ENCODE results near the gene TMIGD1.
A peak's percentile ranks its signal among the peaks of the same experiment; 100 is the strongest.

DNA sequence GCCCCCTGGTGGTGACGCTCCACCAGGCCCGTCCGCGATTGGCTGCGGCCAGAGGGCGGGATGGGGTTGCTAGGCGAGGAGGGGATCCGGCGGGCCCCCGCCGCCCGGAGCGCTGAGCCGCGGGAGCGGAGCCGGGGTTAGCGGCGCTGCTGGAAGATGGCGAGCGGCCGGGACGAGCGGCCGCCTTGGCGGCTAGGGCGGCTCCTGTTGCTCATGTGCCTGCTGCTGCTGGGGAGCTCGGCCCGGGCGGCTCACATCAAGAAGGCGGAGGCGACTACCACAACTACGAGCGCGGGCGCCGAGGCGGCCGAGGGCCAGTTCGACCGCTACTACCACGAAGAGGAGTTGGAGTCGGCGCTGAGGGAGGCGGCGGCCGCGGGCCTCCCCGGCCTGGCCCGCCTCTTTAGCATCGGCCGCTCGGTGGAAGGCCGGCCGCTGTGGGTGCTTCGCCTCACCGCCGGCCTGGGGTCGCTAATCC, 45.0 kb upstream of the TMIGD1 start, which contains the start of gene CPD:
- peak; percentile 50; the same call in 1 of the 2 replicates for TF ChIP-seq POLR2A (IDR thresholded peaks at IDR 0.05; ENCODE audit: low read depth, low read length)
- TF ChIP-seq TAF1 (IDR thresholded peaks at IDR 0.05; ENCODE audit: low read depth, low read length): peak; percentile 53; the same call in 1 of the 2 replicates
